Pulmonary artery endothelial cell (primary cell): ENCODE measurements around the gene KRABD2.
"Not testable (repeated sequence)": the region's sequence is repeated elsewhere in the genome, so short reads cannot be mapped to it uniquely, and the experiment has no call there.

Experiments used
- DNase-seq: peaks from one replicate; pipeline ENCODE4 v3.0.0-alpha.2; 2011; ENCODE audit warnings: low read depth, low spot score

KRABD2 gene

GRCh38 chr17:8376271-8377067 is at the start of gene KRABD2:
TSS of gene KRABD2 (minus strand) at chr17:8376704.
- peak; percentile 60 for DNase-seq

GRCh38 chr17:8421571-8421970 is 45.1 kb upstream of the KRABD2 start:
- DNase-seq: no peak

GRCh38 chr17:8420041-8420934 is 43.8 kb upstream of the KRABD2 start:
- peak; percentile 87 for DNase-seq

DNA sequence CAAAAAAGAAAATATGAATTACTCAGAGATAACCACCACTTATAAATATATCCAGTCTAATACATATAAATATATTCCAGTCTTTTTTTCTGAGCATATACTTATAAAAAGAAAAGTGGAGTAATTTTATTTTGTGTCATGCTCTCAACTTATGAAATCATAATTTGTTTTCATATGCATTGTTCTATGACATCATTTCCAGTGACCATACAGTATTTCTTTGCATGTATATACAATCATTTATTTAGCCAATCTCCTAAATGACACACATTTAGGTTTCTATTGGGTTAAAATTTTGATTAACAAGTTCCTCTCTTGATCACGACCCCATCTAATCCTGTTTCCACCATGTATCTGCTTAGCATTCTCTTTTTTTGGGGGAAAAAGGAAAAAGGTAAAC is 42.8 kb upstream of the KRABD2 start:
- no peak for DNase-seq

- no peak for DNase-seq
Observed at GRCh38 chr17:8418471-8418870, 42.0 kb upstream of the KRABD2 start.

DNA sequence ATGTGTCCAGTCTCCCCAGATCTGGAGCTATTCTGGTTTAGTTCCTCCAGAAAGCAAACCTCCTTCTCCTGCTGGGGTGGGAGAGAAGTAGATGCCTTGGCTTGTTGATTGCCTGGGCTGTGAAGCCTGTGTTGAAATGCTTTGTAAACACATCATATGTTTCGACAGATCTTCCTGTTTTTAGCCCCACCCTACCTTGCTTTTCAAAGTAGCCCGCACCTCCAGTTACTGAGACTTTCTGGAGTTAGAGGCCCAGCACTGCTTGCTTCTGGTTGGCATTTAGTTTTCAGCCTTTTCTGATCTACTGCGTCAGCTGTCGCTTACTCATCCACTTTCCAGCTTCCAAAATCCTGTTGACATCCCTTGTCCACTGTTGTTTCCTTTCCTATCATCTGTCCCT is 41.3 kb upstream of the KRABD2 start:
- no peak for DNase-seq

- DNase-seq: no peak
Observed at GRCh38 chr17:8413938-8414337, 37.4 kb upstream of the KRABD2 start.

DNA sequence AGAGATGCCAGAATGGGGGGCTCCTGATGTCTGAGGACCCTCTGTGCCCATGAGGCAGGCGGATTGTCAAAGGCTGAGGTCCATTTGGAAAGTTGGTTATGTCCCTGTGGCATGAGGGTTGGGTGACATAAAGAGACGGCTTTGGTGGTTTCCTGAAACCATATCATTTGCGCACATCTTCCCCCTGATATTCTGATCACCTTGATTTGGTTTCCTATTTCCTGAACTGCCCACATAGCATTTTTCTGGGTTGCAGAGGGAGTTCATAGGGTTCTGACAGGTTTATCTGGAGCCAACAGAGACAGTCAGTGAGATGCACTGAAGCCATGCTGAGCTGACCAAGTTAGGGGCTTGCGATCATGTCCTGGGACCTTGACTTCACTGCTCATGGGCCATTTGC is 36.8 kb upstream of the KRABD2 start:
- no peak for DNase-seq

DNA sequence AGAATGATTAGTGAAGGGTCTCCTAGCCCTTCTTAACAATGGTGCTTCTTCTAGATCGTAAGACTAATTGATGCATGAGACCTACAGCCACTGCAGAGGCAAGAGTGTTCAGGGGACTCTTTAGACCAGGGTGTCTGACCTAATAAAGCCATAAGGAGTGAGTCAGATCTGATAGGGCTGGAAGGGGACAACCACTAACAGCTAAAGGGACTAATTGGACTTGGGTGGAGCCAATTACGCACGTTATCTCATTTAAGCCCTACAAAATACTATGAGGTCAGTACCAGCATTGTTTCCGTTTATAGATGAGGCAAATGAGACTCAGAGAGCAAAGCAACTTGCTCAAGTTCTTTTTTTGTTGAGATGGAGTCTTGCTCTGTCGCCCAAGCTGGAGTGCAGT is 35.6 kb upstream of the KRABD2 start:
- DNase-seq: no peak

DNA sequence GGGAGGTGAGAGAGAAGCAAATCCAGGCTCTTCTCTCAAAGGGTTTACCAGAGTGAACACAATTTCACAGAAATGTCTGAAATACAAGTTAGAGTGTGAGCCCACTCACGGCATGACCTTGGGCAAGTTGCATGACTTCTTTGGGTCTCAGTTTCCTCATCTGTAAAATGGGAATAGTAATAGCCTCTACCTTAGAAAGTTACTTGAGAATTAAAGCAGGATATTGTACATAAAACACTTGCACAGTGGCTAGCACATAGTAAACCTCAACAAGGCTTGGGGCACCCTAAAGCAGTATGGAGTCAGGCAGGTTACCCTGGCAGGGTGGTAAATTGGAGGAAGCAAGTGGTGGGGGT is 34.4 kb upstream of the KRABD2 start:
- no peak for DNase-seq

- DNase-seq: peak; percentile 35
Observed at GRCh38 chr17:8409966-8410882, 33.7 kb upstream of the KRABD2 start.

DNA sequence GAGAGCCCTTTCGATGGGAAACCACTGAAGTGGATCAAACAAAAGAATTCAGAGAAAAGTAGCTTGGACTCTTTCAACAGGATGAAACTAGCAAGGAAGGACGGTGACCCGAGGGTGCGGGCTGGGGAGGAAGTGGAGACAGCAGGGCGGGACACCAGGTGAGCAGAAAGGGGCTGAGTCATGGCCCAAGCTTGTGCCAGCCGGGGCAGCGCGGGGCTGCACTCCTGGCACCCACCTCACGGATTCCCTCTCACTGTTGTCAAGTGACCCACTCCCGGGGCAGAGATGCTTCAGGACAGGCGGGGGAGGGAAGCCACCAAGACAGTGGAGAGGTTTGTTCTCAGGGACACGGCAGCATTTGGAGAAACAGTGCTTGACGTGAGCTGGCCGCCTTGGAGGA is 31.9 kb upstream of the KRABD2 start:
- DNase-seq: no peak

DNA sequence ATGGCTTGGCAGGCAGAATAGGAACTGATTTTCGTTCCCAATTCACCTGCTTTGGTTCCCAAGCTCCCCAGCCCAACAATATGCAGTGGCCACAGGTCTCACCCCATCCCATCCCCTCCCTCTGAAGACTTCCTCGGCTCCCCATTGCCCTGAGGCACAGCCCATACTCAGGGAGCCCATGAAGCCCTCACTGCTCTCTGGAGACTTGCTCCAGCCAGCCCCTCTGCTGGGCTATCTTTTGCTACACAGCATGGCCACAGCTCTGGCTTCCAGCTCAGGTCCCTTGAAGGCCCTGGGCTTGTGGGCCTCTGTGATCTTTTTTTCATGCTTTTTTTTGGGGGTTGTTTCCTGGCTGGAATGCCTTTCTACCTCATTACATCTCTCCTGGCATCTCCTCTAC is 29.7 kb upstream of the KRABD2 start:
- DNase-seq: no peak

DNA sequence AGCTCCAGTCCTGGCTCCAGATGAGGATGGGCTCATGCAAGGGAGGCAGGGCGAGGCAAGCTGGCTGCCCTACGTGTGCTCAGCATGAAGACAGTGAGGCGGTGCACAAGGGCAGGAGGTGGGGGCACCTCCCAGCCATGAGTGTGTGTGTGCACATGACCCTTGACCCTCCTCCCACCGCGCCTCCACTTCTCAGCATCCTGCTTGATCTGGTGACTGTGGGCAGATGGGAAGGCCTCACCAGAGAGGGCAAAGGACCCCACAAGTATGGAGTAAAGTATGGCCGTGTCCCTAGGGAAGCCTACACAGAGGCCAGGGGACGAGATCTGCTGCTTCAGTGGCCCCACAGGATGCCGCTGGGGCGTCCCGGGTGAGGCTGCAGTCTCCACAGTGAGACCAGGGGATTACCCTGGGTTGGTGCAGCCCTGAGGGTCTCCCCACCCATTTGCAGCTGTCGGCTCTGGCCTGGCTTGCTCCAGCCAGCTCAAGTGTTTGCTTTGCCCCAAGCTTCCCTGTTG is 29.1 kb upstream of the KRABD2 start:
- no peak for DNase-seq

GRCh38 chr17:8402921-8403536 is 26.5 kb upstream of the KRABD2 start:
- no peak for DNase-seq

DNA sequence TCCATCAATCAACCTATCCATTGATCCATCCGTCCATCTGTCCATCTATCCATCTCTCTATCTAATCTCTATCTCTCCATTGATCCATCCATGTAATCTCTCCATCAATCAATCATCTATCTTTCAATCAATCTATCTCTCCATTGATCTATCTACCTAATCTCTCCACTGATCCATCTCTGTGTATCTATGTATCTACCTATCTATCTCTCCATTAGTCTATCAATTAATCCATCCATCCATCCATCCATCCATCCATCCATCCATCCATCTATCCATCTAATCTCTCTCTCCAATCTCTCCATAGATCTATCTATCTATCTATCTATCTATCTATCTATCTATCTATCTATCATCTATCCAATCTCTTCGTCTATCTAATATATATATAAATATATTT is 24.6 kb upstream of the KRABD2 start:
- DNase-seq: no peak

DNA sequence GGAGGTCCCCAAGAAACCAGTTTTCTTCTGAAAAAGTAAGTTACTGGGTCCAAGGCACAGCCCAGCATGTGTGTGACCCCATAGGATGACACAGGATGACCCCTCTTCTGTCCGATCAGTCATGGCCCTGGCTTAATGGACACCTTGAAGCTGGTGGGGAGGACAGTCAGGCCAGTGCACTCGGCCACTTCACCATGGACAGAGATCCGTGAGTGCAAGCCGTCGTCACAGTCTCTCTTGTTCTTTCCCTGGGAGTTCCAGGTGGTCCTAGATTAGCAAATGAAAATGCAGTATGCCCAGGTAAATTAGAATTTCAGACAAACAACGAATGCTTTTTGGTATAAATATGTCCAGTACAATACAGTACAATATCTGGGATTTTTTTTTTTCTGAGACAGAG is 22.5 kb upstream of the KRABD2 start:
- no peak for DNase-seq

- DNase-seq: no peak
Observed at GRCh38 chr17:8397636-8398035, 21.1 kb upstream of the KRABD2 start, which contains the start of gene RNF222. TSS of gene RNF222 (minus strand) at chr17:8397827. CDS start at chr17:8393461, 4,366 bp downstream.

- DNase-seq: not testable (repeated sequence)
Observed at GRCh38 chr17:8394497-8394896, 18.0 kb upstream of the KRABD2 start.

- DNase-seq: no peak
Observed at GRCh38 chr17:8393470-8394231, 17.1 kb upstream of the KRABD2 start.
